Activated CD4-positive, alpha-beta T cell treated with anti-CD3 and anti-CD28 coated beads, Interleukin-2, amount 10 ng/mL, durations not matched to agents 24 days and 14 days (primary cell): Measurements from ENCODE around the gene CYP2C19. TPM values are rescaled to one million over a fixed set of nuclear protein-coding genes. Genes with fewer than 3 reads are reported as not detected.
"Not testable (repeated sequence)": the region's sequence is repeated elsewhere in the genome, so short reads cannot be mapped to it uniquely, and the experiment has no call there.

Source experiments
- DNase-seq: peaks from one replicate; pipeline ENCODE4 v3.0.0; 2022
- H3K27ac Mint-ChIP-seq: one replicate; pipeline ENCODE4 v1.8.0; 2022; ENCODE audit warnings: mild to moderate bottlenecking, mixed read lengths
- H3K27me3 Mint-ChIP-seq: one replicate; pipeline ENCODE4 v1.8.0; 2022; ENCODE audit warnings: mixed read lengths
- H3K36me3 Mint-ChIP-seq: one replicate; pipeline ENCODE4 v1.8.0; 2022; ENCODE audit warnings: low read depth, mild to moderate bottlenecking, mixed read lengths
- H3K4me1 Mint-ChIP-seq: one replicate; pipeline ENCODE4 v1.8.0; 2021; ENCODE audit warnings: mixed read lengths
- H3K4me3 Mint-ChIP-seq: one replicate; pipeline ENCODE4 v1.8.0; 2022; ENCODE audit warnings: mild to moderate bottlenecking, moderate library complexity, mixed read lengths
- H3K9me3 Mint-ChIP-seq: one replicate; pipeline ENCODE4 v1.8.0; 2021; ENCODE audit warnings: mixed read lengths
- intact Hi-C: fragments of 100-400 bp; cut with micrococcal nuclease; formaldehyde crosslinking; loops from one replicate; pipeline ENCODE4 v1.15.1; 2023
- total RNA-seq: library from RNA; stranded (reverse); gene quantifications from 2 replicates; pipeline ENCODE4 v1.2.3, GENCODE V29; 2022

CYP2C19 gene
- total RNA-seq, result 0.33 TPM in 1 of 2 replicates, not detected in the other

GRCh38 chr10:94762393-94762792 lies at the start of gene CYP2C19:
CYP2C19 (plus strand) TSS chr10:94762681; CDS start chr10:94762706, 25 bp downstream.
- no peak within 1 kb of the TSS for H3K4me3 Mint-ChIP-seq
- DNase-seq, result no peak
- no peak within 1 kb of the TSS for H3K27ac Mint-ChIP-seq
- H3K27me3 Mint-ChIP-seq, result no peaks in the 10 kb centered on the region
- no peaks in the 10 kb centered on the region for H3K4me1 Mint-ChIP-seq
- H3K36me3 Mint-ChIP-seq, result no peaks in the 10 kb centered on the region
- intact Hi-C loops, result no loop called here
- H3K9me3 Mint-ChIP-seq, result peaks cover 4% of the 10 kb centered on the region

GRCh38 chr10:94725871-94726270 lies 36.6 kb upstream of the CYP2C19 start:
- Mint-ChIP-seq H3K4me1 (no peaks in the 10 kb centered on the region), H3K27ac (no peak overlapping the region), H3K9me3 (no peaks in the 10 kb centered on the region), H3K27me3 (no peaks in the 10 kb centered on the region), H3K4me3 (no peak overlapping the region), H3K36me3 (no peaks in the 10 kb centered on the region)
- no peak for DNase-seq
- intact Hi-C loops, result no loop called here

DNA sequence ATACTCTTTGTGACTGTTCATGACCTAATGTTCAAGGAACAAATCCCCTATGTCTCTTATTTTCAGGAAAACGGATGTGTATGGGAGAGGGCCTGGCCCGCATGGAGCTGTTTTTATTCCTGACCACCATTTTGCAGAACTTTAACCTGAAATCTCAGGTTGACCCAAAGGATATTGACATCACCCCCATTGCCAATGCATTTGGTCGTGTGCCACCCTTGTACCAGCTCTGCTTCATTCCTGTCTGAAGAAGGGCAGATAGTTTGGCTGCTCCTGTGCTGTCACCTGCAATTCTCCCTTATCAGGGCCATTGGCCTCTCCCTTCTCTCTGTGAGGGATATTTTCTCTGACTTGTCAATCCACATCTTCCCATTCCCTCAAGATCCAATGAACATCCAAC lies 27.3 kb upstream of the CYP2C19 start:
- no peak overlapping the region for H3K4me3 Mint-ChIP-seq
- H3K9me3 Mint-ChIP-seq, result no peaks in the 10 kb centered on the region
- intact Hi-C loops, result no loop called here
- H3K27me3 Mint-ChIP-seq, result no peaks in the 10 kb centered on the region
- no peaks in the 10 kb centered on the region for H3K36me3 Mint-ChIP-seq
- no peak overlapping the region for H3K27ac Mint-ChIP-seq
- no peaks in the 10 kb centered on the region for H3K4me1 Mint-ChIP-seq
- DNase-seq, result no peak

- no peak overlapping the region for H3K27ac Mint-ChIP-seq
- H3K4me1 Mint-ChIP-seq, result no peaks in the 10 kb centered on the region
- intact Hi-C loops, result no loop called here
- H3K27me3 Mint-ChIP-seq, result no peaks in the 10 kb centered on the region
- H3K36me3 Mint-ChIP-seq, result no peaks in the 10 kb centered on the region
- H3K9me3 Mint-ChIP-seq, result peaks cover 15% of the 10 kb centered on the region
- no peak for DNase-seq
- no peak overlapping the region for H3K4me3 Mint-ChIP-seq
Measured at GRCh38 chr10:94738588-94738987, 23.9 kb upstream of the CYP2C19 start.

- H3K36me3 Mint-ChIP-seq, result no peaks in the 10 kb centered on the region
- H3K27me3 Mint-ChIP-seq, result no peaks in the 10 kb centered on the region
- H3K4me3 Mint-ChIP-seq, result no peak overlapping the region
- H3K4me1 Mint-ChIP-seq, result no peaks in the 10 kb centered on the region
- peaks cover 7% of the 10 kb centered on the region for H3K9me3 Mint-ChIP-seq
- DNase-seq, result no peak
- intact Hi-C loops, result no loop called here
- no peak overlapping the region for H3K27ac Mint-ChIP-seq
Measured at GRCh38 chr10:94747137-94747536, 15.3 kb upstream of the CYP2C19 start.

DNA sequence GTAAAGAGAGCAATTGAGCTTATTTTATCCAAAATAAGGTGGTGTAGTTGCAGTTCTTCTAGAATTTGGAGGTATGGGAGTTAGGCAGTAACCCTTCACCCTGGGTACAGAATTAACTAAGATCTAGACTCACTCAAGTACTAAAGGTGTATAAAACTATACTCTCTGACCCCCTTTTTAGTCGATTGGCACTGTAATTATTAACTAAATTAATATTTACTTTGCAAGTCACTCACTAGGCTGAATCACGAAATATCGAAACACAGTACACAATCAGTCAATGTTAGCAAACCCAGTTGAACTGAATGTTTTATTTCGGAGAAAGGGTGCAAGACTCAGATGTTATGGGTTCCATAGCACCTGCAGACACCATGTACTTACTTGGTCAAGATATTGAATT lies 14.6 kb upstream of the CYP2C19 start:
- Mint-ChIP-seq H3K27me3 (no peaks in the 10 kb centered on the region), H3K4me3 (no peak overlapping the region), H3K27ac (no peak overlapping the region), H3K9me3 (peaks cover 2% of the 10 kb centered on the region), H3K4me1 (no peaks in the 10 kb centered on the region), H3K36me3 (no peaks in the 10 kb centered on the region)
- intact Hi-C loops, result no loop called here
- DNase-seq, result no peak

- no peak overlapping the region for H3K4me3 Mint-ChIP-seq
Measured at GRCh38 chr10:94757916-94758315, 4.6 kb upstream of the CYP2C19 start.

GRCh38 chr10:94760586-94761178 lies 1.8 kb upstream of the CYP2C19 start:
- Mint-ChIP-seq H3K9me3 (peaks cover 8% of the 10 kb centered on the region), H3K4me1 (no peaks in the 10 kb centered on the region), H3K27me3 (no peaks in the 10 kb centered on the region), H3K4me3 (no peak overlapping the region), H3K27ac (no peak overlapping the region), H3K36me3 (no peaks in the 10 kb centered on the region)
- intact Hi-C loops, result no loop called here
- DNase-seq, result no peak

More at GRCh38 chr10:94757916-94758315, 4.6 kb upstream of the CYP2C19 start:
- no peak for DNase-seq
- H3K4me1 Mint-ChIP-seq, result no peaks in the 10 kb centered on the region
- H3K27ac Mint-ChIP-seq, result no peak overlapping the region
- H3K9me3 Mint-ChIP-seq, result peaks cover 5% of the 10 kb centered on the region
- no peaks in the 10 kb centered on the region for H3K27me3 Mint-ChIP-seq
- intact Hi-C loops, result no loop called here
- H3K36me3 Mint-ChIP-seq, result no peaks in the 10 kb centered on the region

DNA sequence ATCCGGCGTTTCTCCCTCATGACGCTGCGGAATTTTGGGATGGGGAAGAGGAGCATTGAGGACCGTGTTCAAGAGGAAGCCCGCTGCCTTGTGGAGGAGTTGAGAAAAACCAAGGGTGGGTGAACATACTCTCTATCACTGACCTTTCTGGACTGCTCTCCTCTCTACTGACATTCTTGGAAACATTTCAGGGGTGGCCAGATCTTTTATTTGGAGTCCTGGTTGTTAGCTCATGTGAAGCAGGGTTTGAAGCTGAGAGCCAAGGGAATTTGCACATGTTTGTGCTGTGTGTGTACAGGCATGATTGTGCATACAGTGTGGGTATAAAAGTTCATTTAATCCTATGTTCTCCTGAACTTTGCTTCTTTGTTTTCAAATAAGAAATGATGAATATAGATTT lies 12.9 kb downstream of the CYP2C19 start:
- H3K27me3 Mint-ChIP-seq, intact Hi-C loops, DNase-seq: not testable (repeated sequence)

DNA sequence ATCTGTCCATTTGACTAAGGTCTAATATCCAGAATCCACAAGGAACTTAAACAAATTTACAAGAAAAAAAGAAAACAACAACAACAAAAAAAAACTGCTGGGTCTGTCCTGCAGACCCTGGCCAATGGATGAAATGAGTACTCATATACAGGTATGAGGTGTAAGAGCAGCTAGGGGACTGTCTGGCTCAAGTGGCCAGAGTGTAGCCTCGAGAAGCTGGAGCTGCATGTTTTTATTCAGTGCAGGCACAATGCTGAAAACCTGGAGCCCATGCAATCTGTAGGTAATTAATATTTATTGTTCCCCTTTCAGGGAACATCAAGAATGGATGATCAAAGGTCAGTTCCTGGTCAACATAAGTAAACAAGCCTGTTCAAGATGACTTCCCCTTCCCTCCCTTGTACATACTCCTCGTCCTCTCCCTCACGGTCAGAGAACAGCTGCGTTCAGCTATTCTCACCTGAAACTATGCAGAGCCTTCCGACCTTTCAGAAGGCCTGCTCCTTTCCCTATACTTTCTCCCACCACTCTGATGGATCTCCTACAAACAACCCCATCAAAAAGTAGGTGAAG lies 15.5 kb downstream of the CYP2C19 start:
- no peaks in the 10 kb centered on the region for H3K36me3 Mint-ChIP-seq
- no peak overlapping the region for H3K4me3 Mint-ChIP-seq
- intact Hi-C loops, result no loop called here
- H3K9me3 Mint-ChIP-seq, result no peaks in the 10 kb centered on the region
- no peaks in the 10 kb centered on the region for H3K4me1 Mint-ChIP-seq
- H3K27me3 Mint-ChIP-seq, result no peaks in the 10 kb centered on the region
- no peak overlapping the region for H3K27ac Mint-ChIP-seq
- DNase-seq, result no peak

More for the DNA sequence above, 12.9 kb downstream of the CYP2C19 start:
- H3K4me3 Mint-ChIP-seq, H3K27ac Mint-ChIP-seq, H3K36me3 Mint-ChIP-seq, H3K9me3 Mint-ChIP-seq, H3K4me1 Mint-ChIP-seq: not testable (repeated sequence)

DNA sequence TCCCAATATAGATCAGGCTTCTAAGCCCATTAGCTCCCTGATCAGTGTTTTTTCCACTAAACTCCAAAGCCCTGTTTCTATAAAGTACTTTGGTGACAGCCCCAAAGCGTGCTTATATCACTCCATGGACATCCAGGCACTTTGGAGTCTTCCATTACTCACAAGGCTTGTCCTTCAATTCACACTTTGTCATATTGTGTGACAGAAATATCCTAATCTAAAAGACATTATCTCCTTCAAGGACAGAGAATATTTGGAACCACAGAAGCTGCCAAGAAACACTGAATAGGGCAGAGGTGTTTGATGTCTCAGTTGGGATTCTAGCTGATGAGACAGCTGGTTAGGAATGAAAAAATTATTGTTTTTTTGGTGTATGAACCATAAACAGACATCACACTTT lies 18.4 kb downstream of the CYP2C19 start:
- Mint-ChIP-seq H3K9me3 (no peaks in the 10 kb centered on the region), H3K36me3 (no peaks in the 10 kb centered on the region), H3K27ac (no peak overlapping the region), H3K4me1 (no peaks in the 10 kb centered on the region), H3K4me3 (no peak overlapping the region), H3K27me3 (no peaks in the 10 kb centered on the region)
- intact Hi-C loops, result no loop called here
- no peak for DNase-seq

- Mint-ChIP-seq H3K4me3 (no peak overlapping the region), H3K4me1 (no peaks in the 10 kb centered on the region), H3K9me3 (no peaks in the 10 kb centered on the region), H3K36me3 (no peaks in the 10 kb centered on the region), H3K27ac (no peak overlapping the region), H3K27me3 (no peaks in the 10 kb centered on the region)
- no peak for DNase-seq
- intact Hi-C loops, result no loop called here
Measured at GRCh38 chr10:94784256-94784655, 21.8 kb downstream of the CYP2C19 start.

DNA sequence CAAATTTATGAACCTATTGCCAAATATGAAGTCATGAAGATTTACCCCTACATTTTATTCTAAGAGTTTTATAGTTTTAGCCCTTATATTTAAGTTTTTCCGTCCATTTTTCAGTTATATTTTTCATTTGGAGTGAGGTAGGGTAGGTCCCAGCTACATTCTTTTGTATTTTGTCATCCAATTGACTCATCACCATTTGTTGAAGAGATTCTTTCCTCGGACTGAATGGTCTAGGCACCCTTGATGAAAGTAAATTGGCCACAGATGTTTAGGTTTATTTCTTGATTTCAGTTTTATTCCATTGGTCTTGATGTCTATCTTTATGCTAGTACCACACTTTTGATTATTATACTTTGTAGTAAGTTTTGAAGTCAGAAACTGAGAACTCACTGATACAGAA lies 22.7 kb downstream of the CYP2C19 start:
- no peaks in the 10 kb centered on the region for H3K9me3 Mint-ChIP-seq
- H3K4me1 Mint-ChIP-seq, result no peaks in the 10 kb centered on the region
- intact Hi-C loops, result no loop called here

DNA sequence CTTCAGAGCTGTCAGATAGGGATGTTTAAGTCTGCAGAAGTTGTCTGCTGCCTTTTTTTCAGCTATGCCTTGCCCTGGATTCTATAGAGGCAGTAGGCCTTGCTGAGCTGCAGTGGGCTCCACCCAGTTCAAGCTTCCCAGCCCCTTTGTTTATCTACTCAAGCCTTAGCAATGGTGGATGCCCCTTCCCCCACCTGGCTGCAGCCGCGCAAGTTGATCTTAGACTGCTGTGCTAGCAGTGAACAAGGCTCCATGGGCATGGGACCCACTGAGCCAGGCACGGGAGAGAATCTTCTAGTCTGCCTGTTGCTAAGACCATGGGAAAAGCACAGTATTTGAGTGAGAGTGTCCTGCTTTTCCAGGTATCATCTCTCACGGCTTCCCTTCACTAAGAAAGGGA lies 38.1 kb downstream of the CYP2C19 start:
- H3K4me1 Mint-ChIP-seq, intact Hi-C loops, H3K4me3 Mint-ChIP-seq, H3K36me3 Mint-ChIP-seq, H3K27me3 Mint-ChIP-seq, H3K27ac Mint-ChIP-seq, DNase-seq: not testable (repeated sequence)
- H3K9me3 Mint-ChIP-seq, result peaks cover 20% of the 10 kb centered on the region

More for the DNA sequence above, 22.7 kb downstream of the CYP2C19 start:
- Mint-ChIP-seq H3K4me3 (no peak overlapping the region), H3K27me3 (no peaks in the 10 kb centered on the region), H3K27ac (no peak overlapping the region), H3K36me3 (no peaks in the 10 kb centered on the region)
- no peak for DNase-seq

DNA sequence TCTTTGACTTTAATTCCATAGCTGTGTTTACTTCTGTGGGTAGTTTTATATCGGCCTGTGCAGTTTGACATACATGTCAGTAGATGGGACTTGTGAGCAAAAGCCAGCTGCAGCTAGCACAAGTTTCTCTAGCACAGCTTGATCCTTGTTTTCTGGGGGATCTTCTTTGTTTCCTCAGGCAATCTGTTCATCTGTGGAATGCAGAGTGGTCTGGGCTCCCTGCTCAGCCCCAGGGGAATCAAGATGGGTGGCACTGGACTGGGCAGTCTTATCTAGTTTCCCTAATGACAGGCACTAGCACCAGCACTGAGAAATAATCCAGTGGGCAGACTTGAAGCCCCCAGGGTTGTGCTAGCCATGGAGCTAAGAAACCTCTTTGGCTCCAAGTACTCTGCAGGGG lies 40.8 kb downstream of the CYP2C19 start:
- no peaks in the 10 kb centered on the region for H3K4me1 Mint-ChIP-seq
- H3K36me3 Mint-ChIP-seq, result no peaks in the 10 kb centered on the region
- intact Hi-C loops, result no loop called here
- peaks cover 13% of the 10 kb centered on the region for H3K9me3 Mint-ChIP-seq
- H3K4me3 Mint-ChIP-seq, result no peak overlapping the region
- no peak overlapping the region for H3K27ac Mint-ChIP-seq
- H3K27me3 Mint-ChIP-seq, result no peaks in the 10 kb centered on the region
- no peak for DNase-seq
